Sigmoid colon (tissue), 4 donors: ENCODE measurements around the gene NACA2.

Experiments used
- CTCF ChIP-seq, 4 experiments: fragments of 450-650 bp in 3 of 4; fragments of 200-600 bp in 1 of 4; IDR thresholded peaks; one replicate each; pipeline ENCODE4 v1.5.1; 2016 to 2019; ENCODE audit warnings: antibody characterized with exemption in 4 of 4, mild to moderate bottlenecking in 3 of 4, moderate library complexity in 2 of 4
- EP300 ChIP-seq, 4 donors: sonication (generic); formaldehyde crosslinking; IDR thresholded peaks; one replicate each; pipeline ENCODE4 v1.6.1; 2017; ENCODE audit warnings: antibody characterized with exemption in 4 of 4
- POLR2AphosphoS5 ChIP-seq, 4 donors: sonication (generic); formaldehyde crosslinking; IDR thresholded peaks; one replicate each; pipeline ENCODE4 v1.6.1; 2017; ENCODE audit warnings: antibody characterized with exemption in 4 of 4

- no peak for TF ChIP-seq EP300 (IDR thresholded peaks at IDR 0.05)
- no peak for TF ChIP-seq CTCF (IDR thresholded peaks at IDR 0.05)
- no peak for TF ChIP-seq POLR2AphosphoS5 (IDR thresholded peaks at IDR 0.05)
Measured at GRCh38 chr17:61579347-61579746, 11.7 kb downstream of the NACA2 start.
